AG04450 (cell line): Measurements from ENCODE around the gene LILRA5. TPM values are rescaled to one million over a fixed set of nuclear protein-coding genes. Genes with fewer than 3 reads are reported as not detected.
"Not testable (repeated sequence)": the region's sequence is repeated elsewhere in the genome, so short reads cannot be mapped to it uniquely, and the experiment has no call there.

Source experiments
- CTCF ChIA-PET: fragments of 300-600, 350-600 bp; formaldehyde crosslinking; extraction: SDS; loops from one replicate; lab custom pipeline; 2022; ENCODE audit warnings: antibody characterized with exemption, inconsistent platforms; lab: Charles Lee
- POLR2A ChIA-PET: fragments of 350-600 bp; formaldehyde crosslinking; extraction: SDS; loops from one replicate; lab custom pipeline; 2021; ENCODE audit warnings: antibody characterized with exemption, inconsistent platforms; lab: Yijun Ruan, JAX
- DNase-seq: peaks from one replicate; pipeline ENCODE4 v3.0.0-alpha.2; 2011; ENCODE audit warnings: low read depth, low spot score
- H3K27ac ChIP-seq: one replicate; pipeline ENCODE4 v1.5.1; 2012; ENCODE audit warnings: low read depth, low read length, control low read depth
- H3K27me3 ChIP-seq: one replicate; pipeline ENCODE4 v1.6.0; 2012; ENCODE audit warnings: low read length; ENCODE audit not compliant: control insufficient read depth, insufficient read depth
- H3K4me3 ChIP-seq: 2 replicates; pipeline ENCODE4 v1.5.1; 2011; ENCODE audit warnings: mild to moderate bottlenecking, low read depth, low read length, control low read depth
- H3K9me3 ChIP-seq: 2 replicates; pipeline ENCODE4 v1.5.1; 2012; ENCODE audit warnings: low read length; ENCODE audit not compliant: control insufficient read depth, insufficient read depth
- CTCF ChIP-seq: IDR thresholded peaks from 2 replicates; pipeline ENCODE4 v1.5.1; 2011; ENCODE audit warnings: low read depth, low read length, control low read depth, inconsistent platforms
- polyA plus RNA-seq: library from polyadenylated mRNA; depleted of rRNA; stranded (reverse); fragments of >200 nt; gene quantifications from 2 replicates; pipeline ENCODE4 v1.2.3, GENCODE V29; 2011

LILRA5 gene
- polyA plus RNA-seq, 1 experiment = not detected

- H3K27me3 ChIP-seq, H3K9me3 ChIP-seq, DNase-seq, POLR2A ChIA-PET, H3K27ac ChIP-seq, H3K4me3 ChIP-seq, CTCF ChIA-PET: not testable (repeated sequence)
Measured at GRCh38 chr19:54277111-54277615, 35.8 kb downstream of the LILRA5 start.

DNA sequence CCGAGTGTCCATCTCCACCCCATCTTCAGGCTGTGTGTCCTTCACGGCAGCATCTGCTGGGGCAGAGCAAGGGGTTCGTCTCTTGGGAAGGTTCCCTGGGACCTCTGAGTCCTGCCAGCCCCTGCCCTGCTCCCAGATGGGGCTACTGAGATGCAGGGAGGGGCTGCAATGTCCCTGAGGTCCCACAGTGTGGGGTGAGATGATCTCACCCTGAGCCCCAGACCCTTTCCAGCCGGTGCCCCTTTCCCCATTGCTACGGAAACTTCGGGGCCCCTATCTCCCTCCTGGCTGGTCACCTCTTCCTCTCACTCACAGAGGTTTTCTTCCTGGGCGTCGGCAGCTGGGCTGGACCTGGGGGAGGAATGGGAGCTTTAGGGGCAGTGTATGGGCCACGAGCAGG lies 37.0 kb downstream of the LILRA5 start:
- POLR2A ChIA-PET = no interaction called here
- Histone ChIP-seq H3K27ac (no peak overlapping the region), H3K27me3 (peaks cover 5% of the 10 kb centered on the region), H3K9me3 (no peaks in the 10 kb centered on the region), H3K4me3 (no peak overlapping the region)
- CTCF ChIA-PET = interaction anchor here (1.0 kb wide), 1 partner anchor 10 kb away, joined by 3 read pairs; no protein-coding TSS in a partner anchor
- no peak for TF ChIP-seq CTCF
- no peak for DNase-seq

DNA sequence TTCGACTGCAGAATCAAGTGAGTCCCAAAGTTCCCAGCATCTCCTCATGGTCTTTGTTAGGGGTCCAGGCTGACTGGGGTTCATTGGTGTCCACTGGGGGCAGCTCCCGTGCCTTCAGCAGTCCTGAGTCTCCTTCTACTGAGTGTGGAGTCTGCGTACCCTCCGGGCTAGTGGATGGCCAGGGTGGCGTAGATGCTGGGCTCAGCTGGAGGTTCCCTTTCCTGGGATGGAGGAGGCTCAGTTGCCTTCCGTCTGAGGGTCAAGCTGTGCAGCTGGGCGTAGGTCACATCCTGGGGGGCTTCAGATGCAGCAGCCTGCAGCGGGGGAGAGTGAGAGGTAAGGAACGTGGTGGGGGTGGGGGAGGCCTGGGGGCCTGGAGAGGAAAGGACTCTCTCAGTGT lies 38.5 kb downstream of the LILRA5 start:
- H3K9me3 ChIP-seq, DNase-seq, H3K27ac ChIP-seq, H3K27me3 ChIP-seq, H3K4me3 ChIP-seq, POLR2A ChIA-PET, CTCF ChIA-PET: not testable (repeated sequence)

- Histone ChIP-seq H3K27ac (no peak overlapping the region), H3K4me3 (no peak overlapping the region), H3K9me3 (no peaks in the 10 kb centered on the region), H3K27me3 (no peaks in the 10 kb centered on the region)
- ChIA-PET CTCF (no interaction called here), POLR2A (no interaction called here)
- no peak for TF ChIP-seq CTCF
- DNase-seq = no peak
Measured at GRCh38 chr19:54273821-54274220, 39.1 kb downstream of the LILRA5 start.

GRCh38 chr19:54272181-54272580 lies 40.8 kb downstream of the LILRA5 start:
- H3K4me3 ChIP-seq, CTCF ChIA-PET, H3K9me3 ChIP-seq, POLR2A ChIA-PET, H3K27ac ChIP-seq, H3K27me3 ChIP-seq, DNase-seq: not testable (repeated sequence)

DNA sequence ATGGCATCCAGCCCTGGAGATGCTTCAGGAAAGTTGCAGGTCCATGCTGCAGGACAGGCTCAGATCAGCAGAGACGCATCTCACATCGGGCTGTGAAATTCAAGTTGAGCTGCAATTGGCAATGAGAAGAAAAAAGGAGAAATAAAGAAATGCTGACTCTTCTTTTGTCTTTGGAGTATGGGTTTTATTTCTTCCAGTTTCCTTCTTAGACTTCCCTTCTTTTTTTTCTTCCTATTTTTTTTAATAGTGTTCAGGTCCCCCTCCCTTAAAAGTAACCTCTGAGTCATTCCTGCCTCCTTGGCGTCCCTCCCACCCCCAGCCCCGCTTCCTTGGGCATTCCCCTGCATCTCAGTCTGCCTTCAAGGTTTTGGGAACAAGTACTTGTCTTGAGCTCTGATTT lies 41.4 kb downstream of the LILRA5 start:
- H3K4me3 ChIP-seq, H3K9me3 ChIP-seq, DNase-seq, CTCF ChIA-PET, H3K27ac ChIP-seq, POLR2A ChIA-PET, H3K27me3 ChIP-seq: not testable (repeated sequence)

DNA sequence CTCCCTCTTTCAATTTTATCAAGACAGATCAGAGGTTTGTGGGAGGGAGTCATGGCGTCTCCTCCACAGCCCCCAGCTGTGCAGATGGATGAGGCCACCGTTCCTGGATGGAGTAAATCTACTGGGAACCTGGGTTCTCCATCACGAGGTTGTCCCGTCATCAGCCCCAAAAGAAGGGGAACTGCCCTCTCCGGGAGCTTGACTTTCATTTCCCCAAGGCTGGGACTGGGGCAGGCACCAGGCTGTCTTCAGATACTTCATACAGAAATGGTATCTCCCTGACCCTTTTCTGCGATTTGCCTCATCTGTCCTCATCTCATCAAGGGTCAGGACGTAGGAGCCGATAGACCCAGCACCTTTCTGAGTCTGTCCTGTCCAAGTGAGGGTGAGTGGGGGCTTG lies 41.9 kb downstream of the LILRA5 start:
- ChIA-PET CTCF (no interaction called here), POLR2A (no interaction called here)
- H3K4me3 ChIP-seq = no peak overlapping the region
- no peaks in the 10 kb centered on the region for H3K27me3 ChIP-seq
- no peak overlapping the region for H3K27ac ChIP-seq
- TF ChIP-seq CTCF = no peak
- no peak for DNase-seq
- no peaks in the 10 kb centered on the region for H3K9me3 ChIP-seq
